Prostate gland (tissue), 2 donors: ENCODE measurements around the gene USP17L15.
"Not testable (repeated sequence)": the region's sequence is repeated elsewhere in the genome, so short reads cannot be mapped to it uniquely, and the experiment has no call there.

Experiments
- CTCF ChIP-seq, 4 experiments: fragments of 200-600 bp in 2 of 4; fragments of 450-650 bp in 2 of 4; sonication (generic) in 2 of 4; IDR thresholded peaks; 1 replicate in 3 of 4; 2 replicates in 1 of 4; pipeline ENCODE4 v1.5.1; 2016 to 2019; ENCODE audit warnings: antibody characterized with exemption in 4 of 4, mild to moderate bottlenecking in 2 of 4, moderate library complexity in 2 of 4
- POLR2AphosphoS5 ChIP-seq: sonication (generic); formaldehyde crosslinking; IDR thresholded peaks from one replicate; pipeline ENCODE4 v1.6.1; 2017; ENCODE audit warnings: antibody characterized with exemption

GRCh38 chr4:9262572-9262971, 28.4 kb downstream of the USP17L15 start, which contains the start of gene USP17L21:
- TF ChIP-seq CTCF (IDR thresholded peaks at IDR 0.05); POLR2AphosphoS5: not testable (repeated sequence)
